Endothelial cell of umbilical vein (primary cell): ENCODE measurements around the gene TUBA1C. TPM values are rescaled to one million over a fixed set of nuclear protein-coding genes. Genes with fewer than 3 reads are reported as not detected.

Source experiments
- BruUV-seq: library from RNA; stranded (reverse); fragments of 400-500 nt; replicated peaks from 2 replicates; lab custom pipeline; 2021; lab: Mats Ljungman, UMichigan
- CTCF ChIA-PET: fragments of 300-600, 350-600 bp; sonication (Branson Sonifier 250); formaldehyde crosslinking; loops from one replicate; lab custom pipeline; 2021; ENCODE audit warnings: antibody characterized with exemption, inconsistent platforms; lab: Charles Lee
- POLR2A ChIA-PET: fragments of 300-600, 350-600 bp; sonication (Branson Sonifier 250); formaldehyde crosslinking; loops from one replicate; lab custom pipeline; 2021; ENCODE audit warnings: antibody characterized with exemption, inconsistent platforms; lab: Charles Lee
- DNase-seq: peaks from one replicate; pipeline ENCODE4 v3.0.0-alpha.2; 2011; ENCODE audit warnings: low read depth, low spot score
- FAIRE-seq: peaks from 2 replicates; lab custom pipeline; 2011; peaks lifted over from hg19 to GRCh38; lab: Jason Lieb, UNC
- H2AFZ ChIP-seq: 2 replicates; pipeline ENCODE4 v1.6.0; 2012; ENCODE audit warnings: low read depth, low read length, control low read depth, inconsistent platforms
- H3K27ac ChIP-seq: 2 replicates; pipeline ENCODE4 v1.5.1; 2011; ENCODE audit warnings: low read depth, mild to moderate bottlenecking, control low read depth, low read length, moderate library complexity; ENCODE audit not compliant: insufficient read depth
- H3K27me3 ChIP-seq, 2 experiments: 2 replicates each; pipeline versions ENCODE4 v1.6.0 to v1.6.1; 2011; ENCODE audit warnings: low read length in 2 of 2, mixed read lengths in 1 of 2; ENCODE audit not compliant: control insufficient read depth in 2 of 2, insufficient read depth in 2 of 2
- H3K36me3 ChIP-seq, 2 experiments: 2 replicates in 1 of 2; 3 replicates in 1 of 2; pipeline ENCODE4 v1.5.1; 2011; ENCODE audit warnings: low read length in 2 of 2, mild to moderate bottlenecking in 1 of 2, moderate library complexity in 1 of 2; ENCODE audit not compliant: control insufficient read depth in 2 of 2, insufficient read depth in 2 of 2; ENCODE audit errors: extremely low read depth in 1 of 2
- H3K4me1 ChIP-seq: 3 replicates; pipeline ENCODE4 v1.5.1; 2011; ENCODE audit warnings: mild to moderate bottlenecking, low read length; ENCODE audit not compliant: control insufficient read depth, insufficient read depth; ENCODE audit errors: extremely low read depth
- H3K4me2 ChIP-seq: 2 replicates; pipeline ENCODE4 v1.6.1; 2011; ENCODE audit warnings: low read length, control low read depth, mixed read lengths; ENCODE audit not compliant: insufficient read depth
- H3K4me3 ChIP-seq, 3 experiments: fragments of 200-600 bp in 1 of 3; sonication (generic), shearing (Covaris generic) in 1 of 3; replicated peaks in 1 of 3; 2 replicates each; pipeline ENCODE4 v1.5.1; 2011 to 2016; ENCODE audit warnings: control low read depth in 3 of 3, low read length in 3 of 3, mild to moderate bottlenecking in 2 of 3, inconsistent platforms in 1 of 3, low read depth in 1 of 3, moderate library complexity in 1 of 3; ENCODE audit not compliant: insufficient read depth in 1 of 3
- H3K79me2 ChIP-seq: 2 replicates; pipeline ENCODE4 v1.6.0; 2012; ENCODE audit warnings: low read length, inconsistent platforms; ENCODE audit not compliant: control insufficient read depth, insufficient read depth
- H3K9ac ChIP-seq: replicated peaks from 2 replicates; pipeline ENCODE3; 2011; ENCODE audit warnings: low read length, control low read depth; ENCODE audit not compliant: insufficient read depth; ENCODE audit errors: extremely low read depth
- H3K9me1 ChIP-seq: replicated peaks from 3 replicates; pipeline ENCODE4 v1.6.0; 2011; ENCODE audit warnings: mild to moderate bottlenecking, low read length; ENCODE audit not compliant: control insufficient read depth, insufficient read depth; ENCODE audit errors: extremely low read depth
- H3K9me3 ChIP-seq: replicated peaks from 2 replicates; pipeline ENCODE4 v1.5.1; 2012; ENCODE audit warnings: low read length, inconsistent platforms; ENCODE audit not compliant: control insufficient read depth, insufficient read depth
- H4K20me1 ChIP-seq: replicated peaks from 2 replicates; pipeline ENCODE3; 2011; ENCODE audit warnings: mild to moderate bottlenecking, low read length; ENCODE audit not compliant: control insufficient read depth, insufficient read depth; ENCODE audit errors: extremely low read depth
- FOS ChIP-seq: IDR thresholded peaks from 2 replicates; pipeline ENCODE4 v1.6.1; 2011; ENCODE audit warnings: mild to moderate bottlenecking, low read length, moderate library complexity, borderline replicate concordance; ENCODE audit not compliant: insufficient read depth
- JUN ChIP-seq: IDR thresholded peaks from 2 replicates; pipeline ENCODE4 v1.6.1; 2011; ENCODE audit warnings: borderline replicate concordance, low read depth; ENCODE audit not compliant: insufficient read length, insufficient read depth
- dilution Hi-C: fragments of 300-500 bp; cut with MboI; formaldehyde crosslinking; loops from one replicate; pipeline ENCODE4 v1.15.0; 2019; ENCODE audit warnings: low sequenced_read_pairs; ENCODE audit not compliant: extremely low pct_ligation_motif_present
- intact Hi-C: fragments of 100-400 bp; cut with micrococcal nuclease; formaldehyde crosslinking; loops from one replicate; pipeline ENCODE4 v1.10.0; 2022
- polyA plus RNA-seq, 4 experiments: library from polyadenylated mRNA; depleted of rRNA in 3 of 4; stranded (reverse) in 3 of 4; unstranded in 1 of 4; fragments of >200 nt; gene quantifications; 2 replicates each; pipeline versions ENCODE4 v1.2.1 to v1.2.3, GENCODE V29; 2011 to 2012; ENCODE audit warnings: missing spikeins in 1 of 4
- total RNA-seq: library from RNA; stranded (reverse); gene quantifications from 2 replicates; pipeline ENCODE4 v1.2.3, GENCODE V29; 2021
- TF ChIP-seq, protein P1 (sequence below), 2 donors: IDR thresholded peaks; 1 replicate in 1 of 2; 2 replicates in 1 of 2; pipeline ENCODE4 v1.5.1; 2011; ENCODE audit warnings: low read length in 2 of 2, mild to moderate bottlenecking in 2 of 2, moderate library complexity in 2 of 2, control low read depth in 1 of 2, inconsistent platforms in 1 of 2, low read depth in 1 of 2; ENCODE audit not compliant: insufficient read depth in 1 of 2; ENCODE audit errors: extremely low read depth in 1 of 2

Gene TUBA1C
- total and polyA plus RNA-seq, 2 donors (not counting 3 experiments of a cell fraction or from before 2014, with no cell fraction given) = 515 to 2,063 TPM

DNA sequence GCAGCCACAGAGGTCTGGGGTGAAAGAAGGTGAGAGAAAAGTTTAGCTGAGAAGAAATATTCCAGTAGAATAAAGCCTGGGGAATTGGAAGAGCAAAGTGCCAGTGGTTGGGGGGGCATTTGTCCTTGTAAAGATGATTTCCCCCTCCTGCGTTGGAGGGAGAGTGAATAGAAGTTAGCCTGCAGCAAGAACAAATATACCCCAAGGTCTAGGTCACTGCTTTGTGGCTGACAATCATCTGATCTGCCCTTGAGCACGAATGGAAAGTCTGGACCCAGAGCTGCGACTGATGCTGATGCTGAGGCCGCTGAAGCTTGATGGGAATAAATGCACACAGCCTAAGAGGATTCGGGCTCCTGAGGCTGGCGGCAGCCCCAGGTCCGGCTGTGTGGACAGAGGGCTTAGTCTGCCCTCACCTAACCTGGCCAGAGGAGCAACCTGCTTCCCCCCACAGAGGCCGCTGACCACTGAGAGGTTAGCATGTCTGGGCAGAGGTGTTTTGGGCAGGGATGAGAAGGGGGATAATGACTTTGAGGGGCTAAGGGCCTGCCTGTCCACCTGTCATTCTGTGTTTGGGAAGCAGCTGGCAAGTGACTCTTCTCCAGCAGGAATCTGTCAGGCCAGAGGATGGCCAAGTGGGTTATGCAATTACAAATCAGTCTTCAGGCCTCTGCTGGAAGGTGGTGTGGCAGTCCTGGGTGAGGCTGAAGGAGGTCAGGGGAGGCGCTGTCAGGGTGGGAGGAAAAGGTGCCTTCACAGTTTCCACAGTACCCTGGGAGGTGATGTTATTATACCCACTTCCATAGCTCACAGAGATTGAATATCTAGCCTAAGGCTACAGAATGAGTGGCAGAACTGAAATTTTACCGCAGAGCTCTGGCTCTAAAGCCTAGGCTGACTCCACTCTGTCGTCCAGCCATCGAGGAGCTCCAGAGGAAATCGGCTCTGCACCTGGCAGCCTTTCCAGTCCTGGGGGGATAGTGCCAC is 11.7 kb downstream of the TUBA1C start:
- Histone ChIP-seq H3K9me1 (no peaks in the 10 kb centered on the region), H3K36me3 (peaks cover 5 to 11% of the 10 kb centered on the region in 2 experiments), H3K9ac (no peak overlapping the region), H3K9me3 (no peaks in the 10 kb centered on the region), H3K4me3 (no peak overlapping the region), H3K27me3 (no peaks in the 10 kb centered on the region), H4K20me1 (no peaks in the 10 kb centered on the region), H3K4me1 (no peaks in the 10 kb centered on the region), H2AFZ (no peak overlapping the region), H3K79me2 (peaks cover under 1% of the 10 kb centered on the region), H3K4me2 (no peak overlapping the region), H3K27ac (no peak overlapping the region)
- no peak for DNase-seq
- dilution Hi-C loops = no loop called here
- ChIA-PET CTCF (interaction anchor here (0.8 to 2.6 kb wide), 5 partner anchors 10 to 71 kb away, joined by 3 to 13 read pairs (median 4); no protein-coding TSS in a partner anchor), POLR2A (no interaction called here)
- TF ChIP-seq FOS (no peak), JUN (no peak)
- TF ChIP-seq, protein P1, sequence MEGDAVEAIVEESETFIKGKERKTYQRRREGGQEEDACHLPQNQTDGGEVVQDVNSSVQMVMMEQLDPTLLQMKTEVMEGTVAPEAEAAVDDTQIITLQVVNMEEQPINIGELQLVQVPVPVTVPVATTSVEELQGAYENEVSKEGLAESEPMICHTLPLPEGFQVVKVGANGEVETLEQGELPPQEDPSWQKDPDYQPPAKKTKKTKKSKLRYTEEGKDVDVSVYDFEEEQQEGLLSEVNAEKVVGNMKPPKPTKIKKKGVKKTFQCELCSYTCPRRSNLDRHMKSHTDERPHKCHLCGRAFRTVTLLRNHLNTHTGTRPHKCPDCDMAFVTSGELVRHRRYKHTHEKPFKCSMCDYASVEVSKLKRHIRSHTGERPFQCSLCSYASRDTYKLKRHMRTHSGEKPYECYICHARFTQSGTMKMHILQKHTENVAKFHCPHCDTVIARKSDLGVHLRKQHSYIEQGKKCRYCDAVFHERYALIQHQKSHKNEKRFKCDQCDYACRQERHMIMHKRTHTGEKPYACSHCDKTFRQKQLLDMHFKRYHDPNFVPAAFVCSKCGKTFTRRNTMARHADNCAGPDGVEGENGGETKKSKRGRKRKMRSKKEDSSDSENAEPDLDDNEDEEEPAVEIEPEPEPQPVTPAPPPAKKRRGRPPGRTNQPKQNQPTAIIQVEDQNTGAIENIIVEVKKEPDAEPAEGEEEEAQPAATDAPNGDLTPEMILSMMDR (IDR thresholded peaks at IDR 0.05; ENCODE audit: extremely low read depth in 1 of 2, insufficient read depth in 1 of 2, low read depth in 1 of 2, low read length in 2 of 2) = no peak
- BruUV-seq = no TSS peak
- intact Hi-C loops = no loop called here
- FAIRE-seq = no peak
